Lower lobe of right lung (tissue), 2 donors: ENCODE data around the gene SLC8A3. TPM values are rescaled to one million over a fixed set of nuclear protein-coding genes. Genes with fewer than 3 reads are reported as not detected.

Experiments
- ATAC-seq, 2 donors: fragments of 200-7000 bp; cut with Tn5 transposase; one replicate each; pipeline ENCODE4 v1.9.1; 2020 to 2022; ENCODE audit warnings: mild to moderate bottlenecking in 2 of 2, moderate library complexity in 2 of 2
- DNase-seq: peaks from one replicate; pipeline ENCODE4 v3.0.0-alpha.2; 2020
- H3K27ac ChIP-seq: fragments of 200-600 bp; one replicate; pipeline ENCODE4 v1.8.0; 2022
- H3K27me3 ChIP-seq: fragments of 200-600 bp; one replicate; pipeline ENCODE4 v1.8.0; 2022; ENCODE audit warnings: low read depth
- H3K36me3 ChIP-seq: fragments of 200-600 bp; one replicate; pipeline ENCODE4 v1.8.0; 2022; ENCODE audit warnings: mild to moderate bottlenecking
- H3K4me1 ChIP-seq: fragments of 200-600 bp; one replicate; pipeline ENCODE4 v1.8.0; 2022
- H3K4me3 ChIP-seq: fragments of 200-600 bp; one replicate; pipeline ENCODE4 v1.8.0; 2022; ENCODE audit warnings: mild to moderate bottlenecking
- H3K9me3 ChIP-seq: fragments of 200-600 bp; one replicate; pipeline ENCODE4 v1.8.0; 2022
- CTCF ChIP-seq: fragments of 200-600 bp; IDR thresholded peaks from one replicate; pipeline ENCODE4 v1.8.0; 2022; ENCODE audit warnings: antibody characterized with exemption, mild to moderate bottlenecking
- intact Hi-C: fragments of 100-400 bp; cut with DNase I; formaldehyde crosslinking; loops from one replicate; pipeline ENCODE4 v1.11.0; 2022
- total RNA-seq: library from RNA; stranded (reverse); fragmentation: NEBNext Ultra II Directional; extraction: Animal tissue kit (Norgen Biotek cat#: 25700); gene quantifications from one replicate; pipeline ENCODE4 v1.2.1, GENCODE V29; 2021
- donor health status: DM: no; HTN: yes; CAD: no; lungs with severe emphysema.

Gene SLC8A3
- total RNA-seq, 1 donor from 2014 or later, result 1.9 TPM

GRCh38 chr14:70069186-70069585 lies 119.6 kb downstream of the SLC8A3 start:
- Histone ChIP-seq H3K9me3 (no peaks in the 10 kb centered on the region), H3K36me3 (no peaks in the 10 kb centered on the region), H3K27me3 (no peaks in the 10 kb centered on the region), H3K27ac (no peak overlapping the region), H3K4me3 (no peak overlapping the region), H3K4me1 (no peaks in the 10 kb centered on the region)
- ATAC-seq, result no peak
- TF ChIP-seq CTCF, result no peak
- no peak for DNase-seq
- intact Hi-C loops, result no loop called here

DNA sequence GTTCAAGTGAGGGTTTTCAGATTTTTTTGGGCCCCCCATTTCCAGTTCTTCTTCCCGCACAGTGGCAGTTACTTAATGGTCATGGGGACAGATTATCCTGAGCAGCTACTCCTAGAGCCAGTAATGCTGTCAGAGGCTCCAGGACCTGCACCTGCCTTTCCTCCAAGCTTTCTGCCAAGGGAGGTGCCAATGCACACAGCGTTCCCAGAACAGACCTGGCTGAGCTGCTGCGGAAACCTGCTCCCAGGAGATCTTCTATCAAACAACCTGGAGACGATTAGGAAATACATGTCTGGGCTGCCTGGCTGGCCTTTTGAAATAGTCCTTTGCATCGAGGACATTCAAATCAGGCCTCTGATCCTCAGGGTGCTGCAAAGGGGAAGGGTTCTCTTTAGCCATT lies 120.9 kb downstream of the SLC8A3 start:
- DNase-seq (no peak), ATAC-seq (no peak)
- H3K27ac ChIP-seq, result no peak overlapping the region
- H3K36me3 ChIP-seq, result no peaks in the 10 kb centered on the region
- H3K27me3 ChIP-seq, result no peaks in the 10 kb centered on the region
- no peak overlapping the region for H3K4me3 ChIP-seq
- intact Hi-C loops, result no loop called here
- TF ChIP-seq CTCF, result no peak
- H3K4me1 ChIP-seq, result no peaks in the 10 kb centered on the region
- H3K9me3 ChIP-seq, result no peaks in the 10 kb centered on the region

- intact Hi-C loops, result no loop called here
- DNase-seq, result no peak
- TF ChIP-seq CTCF, result no peak
- ATAC-seq, result no peak
- Histone ChIP-seq H3K27me3 (no peaks in the 10 kb centered on the region), H3K36me3 (no peaks in the 10 kb centered on the region), H3K4me1 (no peaks in the 10 kb centered on the region), H3K4me3 (no peak overlapping the region), H3K9me3 (no peaks in the 10 kb centered on the region), H3K27ac (no peak overlapping the region)
Measured at GRCh38 chr14:70064136-70064865, 124.5 kb downstream of the SLC8A3 start.

- no peaks in the 10 kb centered on the region for H3K9me3 ChIP-seq
- intact Hi-C loops, result no loop called here
- no peak for TF ChIP-seq CTCF
- H3K27me3 ChIP-seq, result peaks cover 3% of the 10 kb centered on the region
- H3K4me1 ChIP-seq, result no peaks in the 10 kb centered on the region
- no peak overlapping the region for H3K27ac ChIP-seq
- ATAC-seq (no peak), DNase-seq (no peak)
- H3K36me3 ChIP-seq, result no peaks in the 10 kb centered on the region
- no peak overlapping the region for H3K4me3 ChIP-seq
Measured at GRCh38 chr14:70061108-70061507, 127.6 kb downstream of the SLC8A3 start.

DNA sequence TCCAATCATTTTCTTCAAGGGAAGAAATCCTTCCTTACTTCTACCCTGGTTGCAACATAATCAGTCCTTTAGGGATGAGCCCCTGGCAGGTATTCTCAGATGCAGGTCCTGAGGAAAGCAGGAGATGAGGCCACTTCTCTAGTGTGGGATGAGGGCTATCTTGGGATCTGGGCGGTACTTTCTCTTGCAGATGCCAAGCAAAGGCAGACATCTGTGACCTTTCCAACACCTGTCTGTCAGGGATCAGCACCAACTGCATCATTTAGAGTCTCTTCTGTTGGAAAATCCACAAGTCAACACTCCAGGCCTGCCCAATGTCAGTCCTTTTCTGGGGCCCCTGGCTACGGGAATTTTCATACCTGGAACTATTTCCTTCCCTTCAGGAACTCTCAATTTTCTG lies 129.2 kb downstream of the SLC8A3 start:
- DNase-seq (no peak), ATAC-seq (no peak)
- no peak for TF ChIP-seq CTCF
- H3K9me3 ChIP-seq, result no peaks in the 10 kb centered on the region
- intact Hi-C loops, result no loop called here
- no peaks in the 10 kb centered on the region for H3K36me3 ChIP-seq
- no peak overlapping the region for H3K4me3 ChIP-seq
- H3K4me1 ChIP-seq, result no peaks in the 10 kb centered on the region
- H3K27me3 ChIP-seq, result peaks cover 3% of the 10 kb centered on the region
- H3K27ac ChIP-seq, result no peak overlapping the region
